ENCODE data around the gene NT5DC1. TPM values are rescaled to one million over a fixed set of nuclear protein-coding genes. Genes with fewer than 3 reads are reported as not detected.
"Not testable (repeated sequence)": the region's sequence is repeated elsewhere in the genome, so short reads cannot be mapped to it uniquely, and the experiment has no call there.

NT5DC1 gene
- total RNA-seq, 2 experiments from 2014 or later = 51.1 to 51.3 TPM

DNA sequence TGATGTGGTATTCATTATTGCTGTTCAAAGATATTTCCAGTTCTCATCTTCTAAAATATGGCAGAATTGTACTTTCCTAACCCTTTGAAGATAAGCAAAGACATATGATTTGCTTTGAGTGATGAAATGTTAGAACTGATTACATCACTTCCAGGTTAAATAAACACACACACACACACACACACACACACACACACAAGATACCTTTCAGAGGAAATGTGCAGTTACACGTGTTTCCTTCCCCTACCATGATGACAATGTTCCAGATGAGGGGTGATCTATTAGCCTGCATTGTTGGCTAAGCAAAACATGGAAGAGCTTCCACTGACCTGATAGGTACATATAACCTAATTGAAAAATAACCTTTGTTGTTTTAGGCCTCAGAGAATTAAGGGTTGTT, 28.3 kb upstream of the NT5DC1 start:
- intact Hi-C loops (cut with micrococcal nuclease) = no loop called here
- Mint-ChIP-seq H3K4me1 (ENCODE audit: low read depth) (no peaks in the 10 kb centered on the region), H3K27ac (no peak overlapping the region), H3K27me3 (peaks cover 2% of the 10 kb centered on the region), H3K9me3 (no peaks in the 10 kb centered on the region), H3K36me3 (no peaks in the 10 kb centered on the region), H3K4me3 (no peak overlapping the region)
- CTCF ChIA-PET = no interaction called here
- no peak for DNase-seq
- POLR2A ChIA-PET = no interaction called here

DNA sequence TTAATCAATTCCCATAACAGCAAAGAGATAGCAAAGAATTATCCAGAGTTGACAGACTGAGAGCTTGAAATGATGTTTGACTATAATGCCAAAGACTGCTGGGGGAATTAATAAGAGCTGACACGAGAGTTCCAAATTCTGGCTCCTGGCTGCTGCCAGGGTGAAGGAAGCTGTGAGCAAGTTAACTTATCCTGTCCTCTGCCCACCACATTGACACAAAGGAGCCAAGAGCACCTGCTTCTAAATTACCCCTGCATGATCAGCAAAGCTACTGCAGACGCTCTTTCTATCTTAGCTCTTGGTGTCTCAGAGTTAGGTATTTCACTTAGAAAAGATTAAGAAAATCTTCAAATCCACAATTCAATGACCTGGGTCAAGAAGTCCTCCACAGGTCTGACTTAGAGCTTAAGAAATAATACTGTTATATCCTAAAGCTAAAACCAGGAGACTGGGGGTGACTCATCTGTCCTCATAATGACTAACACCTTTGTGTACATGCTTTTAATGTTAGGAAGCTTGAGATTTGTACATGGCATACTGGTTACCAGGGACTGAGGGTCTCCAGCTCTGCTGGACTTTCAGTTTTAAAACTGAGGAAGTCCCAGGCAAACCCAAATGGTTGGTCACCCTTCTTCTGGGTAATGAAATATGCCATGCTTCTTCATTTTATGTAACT, 26.8 kb upstream of the NT5DC1 start:
- no peak overlapping the region for H3K27ac Mint-ChIP-seq
- POLR2A ChIA-PET = interaction anchor here (0.5 kb wide), 1 partner anchor 29 kb away, joined by 3 read pairs; no protein-coding TSS in a partner anchor
- H3K27me3 Mint-ChIP-seq = peaks cover 6% of the 10 kb centered on the region
- intact Hi-C loops (cut with micrococcal nuclease) = no loop called here
- no peaks in the 10 kb centered on the region for H3K9me3 Mint-ChIP-seq
- no peaks in the 10 kb centered on the region for H3K36me3 Mint-ChIP-seq
- no peak overlapping the region for H3K4me3 Mint-ChIP-seq
- CTCF ChIA-PET = interaction anchor here (1.2 kb wide), 1 partner anchor 23 kb away, joined by 4 read pairs; no protein-coding TSS in a partner anchor
- no peak for DNase-seq
- H3K4me1 Mint-ChIP-seq (ENCODE audit: low read depth) = no peaks in the 10 kb centered on the region

DNA sequence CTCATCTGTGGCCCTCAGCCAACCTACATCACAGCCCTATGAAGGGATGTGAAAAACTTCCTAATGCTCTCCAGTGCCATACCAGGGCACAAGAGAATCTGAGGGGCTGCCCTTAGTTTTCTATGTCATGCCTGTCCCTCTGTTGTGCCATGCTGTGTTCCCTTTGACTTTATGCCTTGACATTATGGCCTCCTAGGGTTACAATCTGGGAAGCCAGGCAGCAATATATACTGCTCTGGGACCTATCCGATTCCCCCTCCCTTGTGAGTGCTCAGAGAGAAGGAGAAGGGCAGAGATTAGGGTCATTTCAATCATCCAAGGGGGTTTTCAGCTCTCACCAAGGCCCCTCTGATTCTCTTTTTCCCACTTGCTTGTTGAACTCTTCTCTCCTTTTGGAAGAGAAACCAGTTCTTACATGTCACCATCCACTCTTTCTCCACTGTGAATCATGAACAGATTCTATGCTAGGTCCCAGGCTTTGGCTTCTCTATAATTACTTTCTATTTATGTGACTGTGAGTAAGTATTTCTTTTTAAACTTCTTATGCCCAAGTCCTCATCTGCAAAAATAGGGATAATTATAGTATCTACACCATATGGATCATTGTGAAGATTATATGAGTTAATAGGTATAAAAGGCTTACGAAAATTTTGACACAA, 25.8 kb upstream of the NT5DC1 start:
- intact Hi-C loops (cut with micrococcal nuclease) = no loop called here
- no peaks in the 10 kb centered on the region for H3K9me3 Mint-ChIP-seq
- CTCF ChIA-PET = interaction anchor here (1.0 kb wide), 1 partner anchor 11 kb away, joined by 3 read pairs; no protein-coding TSS in a partner anchor
- POLR2A ChIA-PET = no interaction called here
- peaks cover 6% of the 10 kb centered on the region for H3K27me3 Mint-ChIP-seq
- H3K4me1 Mint-ChIP-seq (ENCODE audit: low read depth) = no peaks in the 10 kb centered on the region
- DNase-seq = no peak
- no peak overlapping the region for H3K4me3 Mint-ChIP-seq
- H3K27ac Mint-ChIP-seq = no peak overlapping the region
- H3K36me3 Mint-ChIP-seq = no peaks in the 10 kb centered on the region

DNA sequence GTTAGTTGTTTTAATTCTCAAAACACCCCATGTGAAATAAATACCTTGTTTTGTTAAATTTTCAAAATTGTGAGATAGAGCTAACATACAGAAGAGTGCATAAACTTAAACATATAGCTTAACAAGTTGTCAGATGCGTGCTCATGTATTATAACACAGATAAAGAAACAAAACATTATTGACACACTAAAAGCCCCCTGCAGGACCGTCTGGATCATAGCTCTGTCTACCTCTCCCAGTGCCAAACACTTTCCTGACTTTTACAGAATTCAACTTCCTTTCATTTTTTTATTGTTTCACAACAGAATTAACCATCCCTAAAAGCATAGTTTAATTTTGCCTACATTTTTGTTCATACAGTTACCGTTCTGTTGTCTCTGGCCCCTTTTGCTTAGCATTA, 22.1 kb upstream of the NT5DC1 start:
- peaks cover 6% of the 10 kb centered on the region for H3K27me3 Mint-ChIP-seq
- intact Hi-C loops (cut with micrococcal nuclease) = no loop called here

DNA sequence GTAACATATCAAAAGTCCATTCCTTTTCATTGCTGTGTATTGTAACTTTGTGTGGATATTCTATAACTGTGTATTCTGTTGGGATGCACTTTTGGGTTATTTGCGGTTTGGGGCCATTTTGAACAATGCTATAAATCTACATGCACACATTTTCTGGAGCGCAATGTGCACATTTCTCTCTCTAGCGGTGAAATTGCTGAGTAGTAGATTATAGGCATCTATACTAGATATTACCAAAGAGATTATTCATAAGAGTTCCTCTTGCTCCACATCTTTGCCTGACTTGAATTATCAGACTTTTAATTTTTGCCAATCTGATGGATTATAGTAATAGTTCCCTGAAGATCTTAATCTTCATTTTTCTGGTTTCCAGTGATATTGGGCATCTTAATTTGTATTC, 21.7 kb upstream of the NT5DC1 start:
- Mint-ChIP-seq H3K4me1 (ENCODE audit: low read depth) (no peaks in the 10 kb centered on the region), H3K9me3 (no peaks in the 10 kb centered on the region), H3K27me3 (peaks cover 6% of the 10 kb centered on the region), H3K27ac (no peak overlapping the region), H3K4me3 (no peak overlapping the region), H3K36me3 (no peaks in the 10 kb centered on the region)
- intact Hi-C loops (cut with micrococcal nuclease) = no loop called here
- ChIA-PET POLR2A (no interaction called here), CTCF (interaction anchor here (0.6 kb wide), 1 partner anchor 1610 kb away, joined by 4 read pairs; no protein-coding TSS in a partner anchor)
- DNase-seq = no peak

More for the DNA sequence above, 22.1 kb upstream of the NT5DC1 start:
- no peak overlapping the region for H3K27ac Mint-ChIP-seq
- ChIA-PET POLR2A (no interaction called here), CTCF (interaction anchor here (0.6 kb wide), 1 partner anchor 1610 kb away, joined by 4 read pairs; no protein-coding TSS in a partner anchor)
- H3K36me3 Mint-ChIP-seq = no peaks in the 10 kb centered on the region
- H3K4me1 Mint-ChIP-seq (ENCODE audit: low read depth) = no peaks in the 10 kb centered on the region
- no peak overlapping the region for H3K4me3 Mint-ChIP-seq
- no peaks in the 10 kb centered on the region for H3K9me3 Mint-ChIP-seq
- DNase-seq = no peak

DNA sequence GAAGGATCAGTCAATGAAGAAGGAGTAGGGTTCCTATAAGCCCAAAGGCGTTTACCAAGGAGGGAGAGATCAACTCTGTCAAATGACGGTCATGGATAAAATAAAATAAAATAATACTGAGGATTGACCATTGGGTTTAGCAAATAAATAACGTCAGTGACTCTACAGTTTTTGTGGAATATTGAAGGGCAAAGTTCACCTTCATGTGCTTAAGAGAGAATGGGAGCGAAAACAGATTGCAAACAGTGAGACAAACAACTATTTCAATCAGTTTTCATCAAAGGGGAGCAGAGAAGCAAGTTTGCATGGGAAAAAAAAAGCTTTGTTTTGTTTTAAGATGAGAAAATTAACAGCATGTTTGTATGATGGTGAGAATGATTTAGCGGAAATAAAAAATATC, 17.6 kb upstream of the NT5DC1 start:
- H3K36me3 Mint-ChIP-seq = no peaks in the 10 kb centered on the region
- no peak overlapping the region for H3K4me3 Mint-ChIP-seq
- no peak for DNase-seq
- ChIA-PET CTCF (no interaction called here), POLR2A (no interaction called here)
- H3K9me3 Mint-ChIP-seq = no peaks in the 10 kb centered on the region
- H3K27me3 Mint-ChIP-seq = peaks cover 5% of the 10 kb centered on the region
- intact Hi-C loops (cut with micrococcal nuclease) = no loop called here
- no peak overlapping the region for H3K27ac Mint-ChIP-seq
- no peaks in the 10 kb centered on the region for H3K4me1 Mint-ChIP-seq (ENCODE audit: low read depth)

DNA sequence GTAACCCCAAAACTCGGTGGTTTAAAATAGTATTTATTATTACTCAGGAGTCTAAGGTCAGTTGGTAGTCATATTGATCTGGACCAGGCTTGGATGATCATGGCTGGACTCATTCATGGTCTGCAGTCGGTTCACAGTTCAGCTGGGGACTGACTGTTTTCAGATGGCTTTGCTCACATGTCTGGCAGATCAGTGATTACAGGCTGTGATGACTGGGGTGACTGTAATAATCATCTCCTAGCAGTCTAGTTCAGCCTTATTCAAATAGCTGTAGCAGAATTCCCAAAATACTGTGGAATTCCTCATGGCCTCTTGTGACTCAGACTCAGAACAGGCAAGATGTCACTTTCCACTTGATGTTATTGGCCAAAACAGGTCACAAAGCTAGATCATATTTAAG, 16.4 kb upstream of the NT5DC1 start:
- Mint-ChIP-seq H3K27me3 (no peaks in the 10 kb centered on the region), H3K36me3 (no peaks in the 10 kb centered on the region), H3K27ac (no peak overlapping the region), H3K4me3 (no peak overlapping the region), H3K9me3 (no peaks in the 10 kb centered on the region), H3K4me1 (ENCODE audit: low read depth) (no peaks in the 10 kb centered on the region)
- intact Hi-C loops (cut with micrococcal nuclease) = no loop called here
- ChIA-PET POLR2A (no interaction called here), CTCF (interaction anchor here (0.7 kb wide), 1 partner anchor 626 kb away, joined by 3 read pairs; no protein-coding TSS in a partner anchor)
- no peak for DNase-seq

DNA sequence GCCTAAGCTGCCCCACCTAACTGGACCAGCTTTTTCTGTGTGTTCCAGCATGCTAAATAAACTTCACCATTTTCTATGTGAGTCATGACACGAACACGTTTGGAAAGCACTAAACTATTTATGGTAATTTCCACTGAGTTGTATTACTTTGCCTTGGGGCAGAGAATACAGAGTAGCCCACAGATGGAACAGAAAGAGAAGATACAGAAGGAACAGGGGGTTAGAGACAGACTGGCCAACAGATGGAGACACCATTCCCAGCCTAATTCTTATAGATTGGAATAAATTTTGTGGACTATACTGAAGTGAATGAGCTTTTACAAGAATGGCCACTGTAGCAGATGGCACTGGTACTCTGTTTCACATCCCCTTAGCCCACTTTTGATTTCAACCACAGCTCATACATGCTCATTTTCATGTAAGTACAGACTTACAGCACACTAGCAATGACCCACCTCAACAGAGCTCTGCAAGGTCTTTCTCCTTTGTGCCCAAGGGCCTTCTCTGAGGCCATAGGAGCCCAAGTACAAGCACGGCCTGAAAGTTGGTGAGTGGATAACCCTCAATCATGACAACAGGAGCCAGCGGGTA, 13.1 kb upstream of the NT5DC1 start:
- no peak for DNase-seq
- Mint-ChIP-seq H3K27me3 (peaks cover 2% of the 10 kb centered on the region), H3K4me3 (no peak overlapping the region), H3K36me3 (no peaks in the 10 kb centered on the region), H3K27ac (no peak overlapping the region), H3K4me1 (ENCODE audit: low read depth) (no peaks in the 10 kb centered on the region), H3K9me3 (no peaks in the 10 kb centered on the region)
- CTCF ChIA-PET = interaction anchor here (1.2 to 1.6 kb wide), 2 partner anchors 9 kb away, joined by 6 to 7 read pairs; no protein-coding TSS in a partner anchor
- POLR2A ChIA-PET = no interaction called here
- intact Hi-C loops (cut with micrococcal nuclease) = no loop called here

DNA sequence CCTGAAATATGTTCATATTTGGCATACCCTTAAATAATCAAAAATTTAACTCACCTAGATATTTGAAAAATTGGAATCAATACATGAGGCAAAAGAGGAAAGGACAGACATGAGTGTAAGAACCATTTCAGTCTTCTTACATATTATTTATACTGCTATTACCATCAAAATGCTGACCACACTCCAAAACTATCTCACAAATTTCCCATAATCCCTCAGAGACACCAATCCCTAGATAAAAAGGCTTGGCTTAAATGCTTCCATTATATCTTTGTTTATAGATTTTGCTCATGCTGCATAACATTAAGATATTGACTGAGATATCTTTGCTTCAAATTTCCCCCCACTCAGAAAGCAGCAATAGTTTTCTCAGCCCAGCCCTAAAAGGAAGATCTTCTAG, 11.7 kb upstream of the NT5DC1 start:
- intact Hi-C loops (cut with micrococcal nuclease) = no loop called here
- no peak overlapping the region for H3K27ac Mint-ChIP-seq

DNA sequence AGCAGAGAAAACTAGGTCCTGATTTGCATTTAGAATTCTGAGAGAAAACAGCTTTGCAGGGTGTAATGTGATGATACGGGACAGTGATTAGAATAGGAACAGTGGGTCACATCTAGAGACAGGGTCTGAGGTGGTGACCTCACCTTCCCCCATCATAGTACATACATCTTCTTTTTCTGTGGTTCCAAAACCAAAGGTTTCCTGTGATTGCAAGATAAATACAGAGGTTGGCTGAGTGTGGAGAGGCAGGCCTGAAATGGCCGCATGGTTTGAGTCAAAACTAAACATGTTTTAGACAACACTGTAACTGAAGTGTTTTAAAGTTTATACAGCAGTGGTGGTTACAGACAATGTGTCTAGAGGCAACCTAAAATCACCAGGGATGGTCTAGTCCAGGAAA, 10.4 kb upstream of the NT5DC1 start:
- Mint-ChIP-seq H3K27ac (no peak overlapping the region), H3K4me3 (no peak overlapping the region), H3K27me3 (peaks cover 2% of the 10 kb centered on the region), H3K4me1 (ENCODE audit: low read depth) (no peaks in the 10 kb centered on the region), H3K36me3 (no peaks in the 10 kb centered on the region), H3K9me3 (no peaks in the 10 kb centered on the region)
- intact Hi-C loops (cut with micrococcal nuclease) = no loop called here
- CTCF ChIA-PET = no interaction called here
- DNase-seq = no peak
- POLR2A ChIA-PET = no interaction called here

More for the DNA sequence above, 11.7 kb upstream of the NT5DC1 start:
- no peak for DNase-seq
- Mint-ChIP-seq H3K36me3 (no peaks in the 10 kb centered on the region), H3K4me1 (ENCODE audit: low read depth) (no peaks in the 10 kb centered on the region), H3K4me3 (no peak overlapping the region), H3K9me3 (no peaks in the 10 kb centered on the region), H3K27me3 (peaks cover 2% of the 10 kb centered on the region)
- ChIA-PET CTCF (interaction anchor here (1.2 kb wide), 1 partner anchor 8 kb away, joined by 7 read pairs; no protein-coding TSS in a partner anchor), POLR2A (no interaction called here)

DNA sequence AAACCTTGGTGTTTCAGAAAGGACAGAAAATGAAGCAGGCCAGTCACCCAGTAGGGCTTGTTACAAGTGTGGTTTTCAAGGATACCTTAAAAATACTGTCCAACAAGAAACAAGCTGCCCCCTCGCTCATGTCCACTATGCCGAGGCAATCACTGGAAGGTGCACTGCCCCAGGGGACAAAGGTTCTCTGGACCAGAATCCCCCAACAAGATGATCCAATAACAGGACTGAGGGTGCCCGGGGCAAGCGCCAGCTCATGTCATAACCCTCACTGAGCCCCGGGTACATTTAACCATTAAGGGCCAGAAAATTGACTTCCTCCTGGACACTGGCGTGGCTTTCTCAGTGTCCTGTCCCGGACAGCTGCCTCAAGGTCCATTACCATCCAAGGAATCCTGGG, 6.6 kb upstream of the NT5DC1 start:
- Mint-ChIP-seq H3K27me3 (peaks cover 2% of the 10 kb centered on the region), H3K27ac (no peak overlapping the region), H3K4me1 (ENCODE audit: low read depth) (no peaks in the 10 kb centered on the region), H3K4me3 (no peak overlapping the region), H3K36me3 (no peaks in the 10 kb centered on the region), H3K9me3 (peaks cover 14% of the 10 kb centered on the region)
- POLR2A ChIA-PET = no interaction called here
- intact Hi-C loops (cut with micrococcal nuclease) = no loop called here
- no peak for DNase-seq
- CTCF ChIA-PET = no interaction called here

DNA sequence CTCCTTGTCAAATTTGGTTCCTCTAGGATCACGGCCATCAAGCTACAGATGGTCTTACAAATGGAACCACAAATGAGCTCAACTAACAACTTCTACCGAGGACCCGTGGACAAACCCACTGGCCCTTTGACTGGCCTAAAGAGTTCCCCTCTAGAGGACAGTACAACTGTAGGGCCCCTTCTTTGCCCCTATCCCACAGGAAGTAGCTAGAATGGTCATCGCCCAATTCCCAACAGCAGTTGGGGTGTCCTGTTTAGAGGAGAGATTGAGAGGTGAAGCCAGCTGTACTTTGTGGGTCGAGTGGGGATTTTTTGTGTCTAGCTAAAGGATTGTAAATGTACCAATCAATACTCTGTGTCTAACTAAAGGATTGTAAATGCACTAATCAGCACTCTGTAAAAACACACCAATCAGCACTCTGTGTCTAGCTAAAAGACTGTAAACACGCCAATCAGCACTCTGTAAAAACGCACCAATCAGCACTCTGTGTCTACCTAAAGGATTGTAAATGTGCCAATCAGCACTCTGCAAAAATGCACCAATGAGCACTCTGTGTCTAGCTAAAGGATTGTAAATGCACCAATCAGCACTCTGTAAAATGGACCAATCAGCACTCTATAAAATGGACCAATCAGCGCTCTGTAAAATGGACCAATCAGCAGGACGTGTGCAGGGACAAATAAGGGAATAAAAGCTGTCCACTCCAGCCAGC, 4.4 kb upstream of the NT5DC1 start:
- peaks cover 14% of the 10 kb centered on the region for H3K9me3 Mint-ChIP-seq
- H3K4me1 Mint-ChIP-seq (ENCODE audit: low read depth); DNase-seq; H3K4me3 Mint-ChIP-seq; H3K36me3 Mint-ChIP-seq; H3K27ac Mint-ChIP-seq; H3K27me3 Mint-ChIP-seq; POLR2A ChIA-PET: not testable (repeated sequence)
- CTCF ChIA-PET = interaction anchor here (0.6 to 4.9 kb wide), 11 partner anchors 8 to 188 kb away, joined by 3 to 36 read pairs (median 4); no protein-coding TSS in a partner anchor
- intact Hi-C loops (cut with micrococcal nuclease) = loop anchor here (5.0 kb wide), 1 partner anchor 199 kb away; no protein-coding TSS in a partner anchor
